Nephron (organoid): ENCODE measurements around the gene RAP1GAP2.

Source experiments
- H3K27ac Mint-ChIP-seq, 3 experiments: 2 replicates each; pipeline ENCODE4 v1.8.0; 2020; ENCODE audit warnings: mixed read lengths in 3 of 3, mild to moderate bottlenecking in 2 of 3, moderate library complexity in 1 of 3
- H3K27me3 Mint-ChIP-seq: 2 replicates; pipeline ENCODE4 v1.8.0; 2021; ENCODE audit warnings: low read depth, mild to moderate bottlenecking, moderate library complexity, mixed read lengths
- H3K36me3 Mint-ChIP-seq: 2 replicates; pipeline ENCODE4 v1.8.0; 2020; ENCODE audit warnings: low read depth, mixed read lengths
- H3K4me1 Mint-ChIP-seq: 2 replicates; pipeline ENCODE4 v1.8.0; 2020; ENCODE audit warnings: mixed read lengths
- H3K4me3 Mint-ChIP-seq, 3 experiments: 2 replicates each; pipeline ENCODE4 v1.8.0; 2020; ENCODE audit warnings: mild to moderate bottlenecking in 3 of 3, mixed read lengths in 3 of 3, moderate library complexity in 2 of 3
- H3K9me3 Mint-ChIP-seq: 2 replicates; pipeline ENCODE4 v1.8.0; 2020; ENCODE audit warnings: mixed read lengths
- CTCF ChIP-seq, 3 experiments: fragments of 200-600 bp; sonication (generic); IDR thresholded peaks; one replicate each; pipeline ENCODE4 v1.5.0; 2021; ENCODE audit warnings: antibody characterized with exemption in 3 of 3; ENCODE audit not compliant: unreplicated experiment in 3 of 3

RAP1GAP2 gene

GRCh38 chr17:2961446-2961845 is 165.2 kb downstream of the RAP1GAP2 start:
- Mint-ChIP-seq H3K36me3 (no peaks in the 10 kb centered on the region), H3K4me3 (no peak overlapping the region), H3K27ac (no peak overlapping the region), H3K27me3 (peaks cover 16% of the 10 kb centered on the region), H3K4me1 (peaks cover 8% of the 10 kb centered on the region), H3K9me3 (no peaks in the 10 kb centered on the region)
- no peak for TF ChIP-seq CTCF (IDR thresholded peaks at IDR 0.05; ENCODE audit: unreplicated experiment in 3 of 3)

- peaks cover 8% of the 10 kb centered on the region for H3K4me1 Mint-ChIP-seq
- H3K4me3 Mint-ChIP-seq: no peak overlapping the region
- H3K36me3 Mint-ChIP-seq: no peaks in the 10 kb centered on the region
- no peaks in the 10 kb centered on the region for H3K9me3 Mint-ChIP-seq
- peaks cover 14% of the 10 kb centered on the region for H3K27me3 Mint-ChIP-seq
- no peak for TF ChIP-seq CTCF (IDR thresholded peaks at IDR 0.05; ENCODE audit: unreplicated experiment in 3 of 3)
- no peak overlapping the region for H3K27ac Mint-ChIP-seq
Measured at GRCh38 chr17:2962236-2962635, 166.0 kb downstream of the RAP1GAP2 start.

- no peaks in the 10 kb centered on the region for H3K9me3 Mint-ChIP-seq
- H3K4me3 Mint-ChIP-seq: no peak overlapping the region
Measured at GRCh38 chr17:2962729-2963128, 166.5 kb downstream of the RAP1GAP2 start.

GRCh38 chr17:2963332-2964027 is 167.2 kb downstream of the RAP1GAP2 start:
- H3K9me3 Mint-ChIP-seq: no peaks in the 10 kb centered on the region
- H3K36me3 Mint-ChIP-seq: no peaks in the 10 kb centered on the region
- peaks cover 14% of the 10 kb centered on the region for H3K27me3 Mint-ChIP-seq
- H3K4me3 Mint-ChIP-seq: no peak overlapping the region
- no peak for TF ChIP-seq CTCF (IDR thresholded peaks at IDR 0.05; ENCODE audit: unreplicated experiment in 3 of 3)
- peaks cover 8% of the 10 kb centered on the region for H3K4me1 Mint-ChIP-seq
- H3K27ac Mint-ChIP-seq: no peak overlapping the region

More at GRCh38 chr17:2962729-2963128, 166.5 kb downstream of the RAP1GAP2 start:
- Mint-ChIP-seq H3K27me3 (peaks cover 14% of the 10 kb centered on the region), H3K36me3 (no peaks in the 10 kb centered on the region), H3K27ac (no peak overlapping the region), H3K4me1 (peaks cover 8% of the 10 kb centered on the region)
- no peak for TF ChIP-seq CTCF (IDR thresholded peaks at IDR 0.05; ENCODE audit: unreplicated experiment in 3 of 3)

- H3K4me1 Mint-ChIP-seq: peaks cover 8% of the 10 kb centered on the region
- no peak overlapping the region for H3K4me3 Mint-ChIP-seq
- H3K9me3 Mint-ChIP-seq: no peaks in the 10 kb centered on the region
- no peak for TF ChIP-seq CTCF (IDR thresholded peaks at IDR 0.05; ENCODE audit: unreplicated experiment in 3 of 3)
- H3K27me3 Mint-ChIP-seq: peaks cover 14% of the 10 kb centered on the region
- no peaks in the 10 kb centered on the region for H3K36me3 Mint-ChIP-seq
- H3K27ac Mint-ChIP-seq: no peak overlapping the region
Measured at GRCh38 chr17:2964028-2964356, 167.8 kb downstream of the RAP1GAP2 start.

- Mint-ChIP-seq H3K36me3 (no peaks in the 10 kb centered on the region), H3K27ac (peak overlapping the region; percentile 14 to 74 (median 55)), H3K27me3 (peaks cover 14% of the 10 kb centered on the region), H3K9me3 (no peaks in the 10 kb centered on the region), H3K4me3 (no peak overlapping the region), H3K4me1 (peaks cover 8% of the 10 kb centered on the region)
- no peak for TF ChIP-seq CTCF (IDR thresholded peaks at IDR 0.05; ENCODE audit: unreplicated experiment in 3 of 3)
Measured at GRCh38 chr17:2964370-2964769, 168.1 kb downstream of the RAP1GAP2 start.
